Mesenchymal stem cell (in vitro differentiated cells and primary cell): ENCODE results near the gene SPTLC2.
"Not testable (repeated sequence)": the region's sequence is repeated elsewhere in the genome, so short reads cannot be mapped to it uniquely, and the experiment has no call there.

Source experiments
- DNase-seq: peaks from one replicate; pipeline ENCODE4 v3.0.0-alpha.2; 2013
- H2AFZ ChIP-seq: one replicate; pipeline ENCODE4 v1.6.1; 2013; ENCODE audit warnings: low read depth, mild to moderate bottlenecking, control low read depth, inconsistent platforms, low read length, moderate library complexity
- H2AK5ac ChIP-seq: 2 replicates; pipeline ENCODE4 v1.6.1; 2013; ENCODE audit warnings: low read length, moderate library complexity, mild to moderate bottlenecking, inconsistent platforms; ENCODE audit not compliant: severe bottlenecking
- H2BK120ac ChIP-seq: one replicate; pipeline ENCODE4 v1.6.1; 2013; ENCODE audit warnings: low read depth, mild to moderate bottlenecking, inconsistent platforms, low read length, moderate library complexity
- H2BK12ac ChIP-seq, 2 experiments: one replicate each; pipeline ENCODE4 v1.6.1; 2013; ENCODE audit warnings: inconsistent platforms in 2 of 2, low read length in 2 of 2, mild to moderate bottlenecking in 2 of 2, moderate library complexity in 2 of 2, control low read depth in 1 of 2
- H2BK15ac ChIP-seq: one replicate; pipeline ENCODE4 v1.6.1; 2013; ENCODE audit warnings: mild to moderate bottlenecking, low read depth, inconsistent platforms; ENCODE audit not compliant: poor library complexity, severe bottlenecking
- H2BK5ac ChIP-seq: 2 replicates; pipeline ENCODE4 v1.6.1; 2013; ENCODE audit warnings: low read depth, mild to moderate bottlenecking, low read length, control low read depth, inconsistent platforms; ENCODE audit not compliant: poor library complexity, severe bottlenecking
- H3K14ac ChIP-seq, 2 experiments: one replicate each; pipeline ENCODE4 v1.6.1; 2013; ENCODE audit warnings: inconsistent platforms in 2 of 2, low read length in 2 of 2, control low read depth in 1 of 2, mild to moderate bottlenecking in 1 of 2, moderate library complexity in 1 of 2
- H3K18ac ChIP-seq, 2 experiments: one replicate each; pipeline ENCODE4 v1.6.1; 2013; ENCODE audit warnings: inconsistent platforms in 2 of 2, low read length in 2 of 2, control low read depth in 1 of 2, low read depth in 1 of 2, mild to moderate bottlenecking in 1 of 2
- H3K23ac ChIP-seq, 2 experiments: one replicate each; pipeline ENCODE4 v1.6.1; 2013; ENCODE audit warnings: inconsistent platforms in 2 of 2, low read length in 2 of 2, mild to moderate bottlenecking in 2 of 2, moderate library complexity in 2 of 2, control low read depth in 1 of 2
- H3K27ac ChIP-seq: 2 replicates; pipeline ENCODE4 v1.5.1; 2013; ENCODE audit warnings: mild to moderate bottlenecking, moderate library complexity, low read length, control low read depth, inconsistent platforms; ENCODE audit not compliant: poor library complexity, severe bottlenecking
- H3K27me3 ChIP-seq, 2 experiments: 2 replicates each; pipeline versions ENCODE4 v1.6.1 to v1.7.0; 2013; ENCODE audit warnings: low read length in 2 of 2, mild to moderate bottlenecking in 2 of 2, moderate library complexity in 2 of 2, control low read depth in 1 of 2, inconsistent platforms in 1 of 2; ENCODE audit not compliant: control insufficient read depth in 1 of 2, insufficient read depth in 1 of 2
- H3K36me3 ChIP-seq, 2 experiments: 2 replicates each; pipeline versions ENCODE4 v1.6.1 to v1.7.0; 2013; ENCODE audit warnings: low read length in 2 of 2, control low read depth in 1 of 2, inconsistent platforms in 1 of 2, low read depth in 1 of 2, mild to moderate bottlenecking in 1 of 2; ENCODE audit not compliant: insufficient read depth in 2 of 2, control insufficient read depth in 1 of 2
- H3K4ac ChIP-seq, 2 experiments: one replicate each; pipeline ENCODE4 v1.6.1; 2013; ENCODE audit warnings: inconsistent platforms in 2 of 2, low read length in 2 of 2, mild to moderate bottlenecking in 2 of 2, moderate library complexity in 2 of 2, control low read depth in 1 of 2, low read depth in 1 of 2
- H3K4me1 ChIP-seq: 2 replicates; pipeline ENCODE4 v1.6.1; 2013; ENCODE audit warnings: low read depth, low read length, control low read depth; ENCODE audit not compliant: control insufficient read depth, insufficient read depth
- H3K4me2 ChIP-seq: 2 replicates; pipeline ENCODE4 v1.6.1; 2013; ENCODE audit warnings: low read length, mild to moderate bottlenecking, inconsistent platforms; ENCODE audit not compliant: poor library complexity, severe bottlenecking
- H3K4me3 ChIP-seq, 2 experiments: 2 replicates each; pipeline versions ENCODE4 v1.5.1 to v1.7.0; 2013; ENCODE audit warnings: low read length in 2 of 2, mild to moderate bottlenecking in 2 of 2, control low read depth in 1 of 2, low read depth in 1 of 2; ENCODE audit not compliant: insufficient read depth in 1 of 2
- H3K79me1 ChIP-seq: replicated peaks from 2 replicates; pipeline ENCODE4 v1.6.1; 2013; ENCODE audit warnings: mild to moderate bottlenecking, control low read depth, low read length, inconsistent platforms; ENCODE audit not compliant: poor library complexity, severe bottlenecking
- H3K9ac ChIP-seq: 2 replicates; pipeline ENCODE4 v1.7.0; 2013; ENCODE audit warnings: mild to moderate bottlenecking, low read length, moderate library complexity
- H3K9me3 ChIP-seq: 2 replicates; pipeline ENCODE4 v1.7.0; 2013; ENCODE audit warnings: mild to moderate bottlenecking, low read length; ENCODE audit not compliant: control insufficient read depth
- H4K8ac ChIP-seq: one replicate; pipeline ENCODE4 v1.6.1; 2013; ENCODE audit warnings: inconsistent platforms, mild to moderate bottlenecking, low read length, moderate library complexity
- H4K91ac ChIP-seq: one replicate; pipeline ENCODE4 v1.6.1; 2013; ENCODE audit warnings: mild to moderate bottlenecking, low read length, inconsistent platforms
- WGBS: methylation state at CpG from one replicate; pipeline ENCODE4 v1.1.7; 2013; ENCODE audit warnings: mixed read lengths; 5-methylcytosine and 5-hydroxymethylcytosine counted together

Gene SPTLC2

DNA sequence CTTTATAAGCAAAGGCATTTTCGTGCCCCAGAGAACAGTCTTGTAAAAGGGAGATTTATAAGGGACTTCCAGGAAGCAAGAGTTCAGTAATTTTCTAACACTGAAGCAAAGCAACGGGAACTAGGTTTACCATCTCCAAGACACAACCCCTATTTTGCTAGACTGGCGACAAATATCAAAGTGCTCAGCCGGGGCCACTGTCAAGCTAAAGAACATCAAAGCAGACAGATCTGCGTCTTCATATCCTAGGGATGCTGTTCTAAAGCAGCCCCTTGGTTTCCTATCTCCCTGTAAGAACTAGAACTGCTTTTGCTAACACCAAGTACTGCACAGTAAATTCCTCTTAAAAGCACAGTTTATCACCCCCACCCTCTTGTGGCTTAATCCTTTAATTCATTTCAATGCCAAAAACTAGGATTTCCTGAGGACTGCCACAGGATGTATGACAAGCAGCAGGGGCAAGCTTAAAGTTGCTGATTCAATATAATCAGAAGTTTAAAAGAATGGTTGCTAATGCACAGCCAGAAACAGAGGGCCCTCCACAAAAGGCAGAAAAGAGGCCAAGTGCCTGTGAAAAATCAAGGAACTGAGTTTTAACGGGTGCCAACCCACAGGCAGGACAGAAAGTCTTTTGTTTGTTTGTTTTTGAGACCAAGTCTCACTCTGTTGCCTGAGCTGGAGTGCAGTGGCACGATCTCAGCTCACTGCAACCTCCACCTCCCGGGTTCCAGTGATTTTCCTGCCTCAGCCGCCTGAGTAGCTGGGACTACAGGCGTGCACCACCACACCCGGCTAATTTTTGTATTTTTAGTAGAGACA is 73.8 kb downstream of the SPTLC2 start:
- Histone ChIP-seq H3K27ac (no peak overlapping the region), H2BK12ac (no peak overlapping the region), H3K4me2 (no peak overlapping the region), H3K27me3 (no peaks in the 10 kb centered on the region), H3K9me3 (no peaks in the 10 kb centered on the region), H3K4ac (no peak overlapping the region), H3K14ac (no peak overlapping the region), H3K36me3 (peaks cover 4 to 25% of the 10 kb centered on the region in 2 experiments), H2BK5ac (no peak overlapping the region), H2AK5ac (no peak overlapping the region), H2BK120ac (no peak overlapping the region), H3K4me1 (no peaks in the 10 kb centered on the region), H2BK15ac (no peak overlapping the region), H3K79me1 (peaks cover 27% of the 10 kb centered on the region), H2AFZ (no peak overlapping the region), H3K4me3 (no peak overlapping the region), H3K9ac (no peak overlapping the region), H4K91ac (no peak overlapping the region), H3K18ac (peak overlapping the region in 1 of 2 experiments; percentile 75), H3K23ac (no peak overlapping the region), H4K8ac (no peak overlapping the region)
- 54% methylated on average over 11 of the region's 11 CpGs for WGBS
- DNase-seq: peak; percentile 30

DNA sequence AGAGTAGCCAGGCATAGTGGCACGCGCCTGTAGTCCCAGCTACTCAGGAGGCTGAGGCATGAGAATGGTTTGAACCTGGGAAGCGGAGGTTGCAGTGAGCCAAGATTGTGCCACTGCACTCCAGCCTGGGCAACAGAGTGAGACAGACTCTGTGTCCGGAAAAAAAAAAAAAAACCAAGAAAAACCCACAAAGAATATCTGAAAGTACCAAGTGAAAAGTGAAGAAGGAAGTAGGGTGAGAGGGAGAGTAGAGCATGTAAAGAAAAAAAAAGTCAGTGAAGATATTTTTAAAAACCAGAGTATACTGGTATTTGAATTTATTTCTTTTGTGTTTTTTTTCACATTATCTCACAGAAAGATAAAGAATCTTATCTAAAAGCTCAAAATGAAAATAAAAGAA is 74.5 kb downstream of the SPTLC2 start:
- Histone ChIP-seq H3K23ac (no peak overlapping the region), H2AK5ac (no peak overlapping the region), H3K18ac (no peak overlapping the region), H2BK12ac (no peak overlapping the region), H3K14ac (no peak overlapping the region), H2BK5ac (no peak overlapping the region), H3K4me1 (no peaks in the 10 kb centered on the region), H3K4ac (no peak overlapping the region), H4K91ac (no peak overlapping the region), H3K4me3 (no peak overlapping the region), H3K4me2 (no peak overlapping the region), H2BK15ac (no peak overlapping the region), H2BK120ac (no peak overlapping the region), H4K8ac (no peak overlapping the region), H3K27ac (no peak overlapping the region), H3K9ac (no peak overlapping the region), H3K79me1 (peaks cover 22% of the 10 kb centered on the region), H3K36me3 (peaks cover 0 to 21% of the 10 kb centered on the region in 2 experiments), H2AFZ (no peak overlapping the region), H3K9me3 (no peaks in the 10 kb centered on the region), H3K27me3 (no peaks in the 10 kb centered on the region)
- DNase-seq: no peak
- 85% methylated on average over 3 of the region's 4 CpGs for WGBS

DNA sequence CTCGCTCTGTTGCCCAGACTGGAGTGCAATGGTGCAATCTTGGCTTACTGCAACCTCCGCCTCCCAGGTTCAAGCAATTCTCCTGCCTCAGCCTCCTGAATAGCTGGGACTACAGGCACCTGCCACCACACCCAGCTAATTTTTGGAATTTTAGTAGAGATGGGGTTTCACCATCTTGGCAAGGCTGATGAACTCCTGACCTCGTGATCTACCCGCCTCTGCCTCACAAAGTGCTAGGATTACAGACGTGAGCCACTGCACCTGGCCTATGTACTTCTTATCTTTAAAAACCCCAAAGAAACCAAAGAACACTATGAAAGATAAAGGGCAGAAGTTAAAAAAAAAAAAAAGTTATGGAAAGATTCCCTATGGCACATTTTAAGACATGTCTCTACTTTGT is 79.5 kb downstream of the SPTLC2 start:
- not testable (repeated sequence) for H3K27me3 ChIP-seq

DNA sequence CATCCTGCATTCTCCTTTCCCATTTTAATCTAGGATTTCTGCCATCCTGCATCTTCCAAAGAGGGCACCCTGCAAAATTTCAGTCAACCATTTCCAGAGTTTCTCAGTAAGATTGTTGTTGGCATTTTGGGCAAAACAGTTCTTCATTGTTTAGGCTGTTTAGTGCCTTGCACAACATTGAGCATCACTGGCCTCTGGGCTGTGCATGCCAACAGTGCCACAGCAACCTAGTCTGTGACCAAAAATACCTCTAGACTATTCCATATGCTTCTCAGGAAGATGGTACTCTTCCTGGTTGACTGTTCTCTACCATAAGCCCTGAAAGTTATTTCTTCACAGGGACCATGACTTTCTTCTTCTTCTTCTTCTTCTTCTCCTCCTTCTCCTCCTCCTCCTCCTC is 85.4 kb downstream of the SPTLC2 start:
- H3K23ac ChIP-seq: no peak overlapping the region
- H3K9me3 ChIP-seq: no peaks in the 10 kb centered on the region
- H2AK5ac ChIP-seq: no peak overlapping the region
- H3K27me3 ChIP-seq: no peaks in the 10 kb centered on the region
- H3K36me3 ChIP-seq: peaks cover 11 to 21% of the 10 kb centered on the region in 2 experiments
- H2AFZ ChIP-seq: no peak overlapping the region
- no peak overlapping the region for H2BK15ac ChIP-seq
- H2BK5ac ChIP-seq: no peak overlapping the region
- no peak overlapping the region for H3K9ac ChIP-seq
- H3K4me2 ChIP-seq: no peak overlapping the region
- H3K18ac ChIP-seq: no peak overlapping the region
- no peaks in the 10 kb centered on the region for H3K4me1 ChIP-seq
- no peak overlapping the region for H3K4me3 ChIP-seq
- no peak overlapping the region for H2BK120ac ChIP-seq
- DNase-seq: no peak
- no peak overlapping the region for H4K8ac ChIP-seq
- no peak overlapping the region for H3K27ac ChIP-seq
- no peak overlapping the region for H4K91ac ChIP-seq
- no peak overlapping the region for H3K14ac ChIP-seq
- no peak overlapping the region for H3K4ac ChIP-seq
- H2BK12ac ChIP-seq: no peak overlapping the region
- H3K79me1 ChIP-seq: peaks cover 10% of the 10 kb centered on the region

More for the DNA sequence above, 79.5 kb downstream of the SPTLC2 start:
- H3K4ac ChIP-seq, H3K9me3 ChIP-seq, H4K91ac ChIP-seq, DNase-seq, H3K4me1 ChIP-seq, H3K23ac ChIP-seq, H3K4me3 ChIP-seq, H3K4me2 ChIP-seq, H2BK120ac ChIP-seq, H3K9ac ChIP-seq, H2BK12ac ChIP-seq, H3K14ac ChIP-seq, H2BK15ac ChIP-seq, H2AFZ ChIP-seq, H2AK5ac ChIP-seq, H2BK5ac ChIP-seq, H3K27ac ChIP-seq, H3K18ac ChIP-seq, H4K8ac ChIP-seq: not testable (repeated sequence)
- peaks cover 8 to 18% of the 10 kb centered on the region in 2 experiments for H3K36me3 ChIP-seq
- 100% methylated on average over 4 of the region's 5 CpGs for WGBS
- peaks cover 10% of the 10 kb centered on the region for H3K79me1 ChIP-seq
